ENCODE results near the gene DUS1L.

The DUS1L gene

DNA sequence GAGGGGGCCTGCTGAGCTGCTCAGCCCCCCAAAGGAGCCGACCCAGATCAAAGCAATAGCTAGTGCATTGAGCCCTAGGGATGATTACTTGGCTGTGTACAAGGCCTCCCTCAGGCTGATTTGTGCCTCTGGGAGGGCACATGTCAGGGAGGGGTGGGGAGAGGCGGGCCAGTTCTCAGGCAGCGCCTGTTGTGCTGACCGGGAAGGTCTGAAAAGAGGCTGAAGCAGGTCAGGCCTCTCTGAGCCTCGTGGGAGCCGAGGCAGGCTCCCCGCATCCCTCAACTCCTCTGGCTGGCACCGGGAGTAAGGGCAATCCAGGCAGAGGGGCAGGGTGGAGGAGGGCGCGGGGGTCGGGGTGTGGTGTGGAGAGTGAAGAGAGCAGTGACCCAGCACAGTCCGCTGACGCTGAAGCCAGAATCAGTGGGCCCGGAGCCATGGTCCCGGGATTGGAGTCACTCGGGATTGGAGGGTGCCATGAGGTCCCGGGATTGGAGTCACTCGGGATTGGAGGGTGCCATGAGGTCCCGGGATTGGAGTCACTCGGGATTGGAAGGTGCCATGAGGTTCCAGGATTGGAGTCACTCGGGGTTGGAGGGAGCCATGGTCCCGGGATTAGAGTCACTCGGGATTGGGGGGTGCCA is 31.1 kb downstream of the DUS1L start:
- Mint-ChIP-seq H3K36me3 (ENCODE audit: low read depth) (peaks cover 24% of the 10 kb centered on the region), H3K27me3 (peaks cover 27% of the 10 kb centered on the region), H3K9me3 (no peaks in the 10 kb centered on the region), H3K27ac (no peak overlapping the region), H3K4me1 (ENCODE audit: low read depth) (peaks cover 50% of the 10 kb centered on the region), H3K4me3 (no peak overlapping the region)
- intact Hi-C loops (cut with micrococcal nuclease): loop anchor here (10.0 kb wide), 1 partner anchor 70 kb away; no protein-coding TSS in a partner anchor

DNA sequence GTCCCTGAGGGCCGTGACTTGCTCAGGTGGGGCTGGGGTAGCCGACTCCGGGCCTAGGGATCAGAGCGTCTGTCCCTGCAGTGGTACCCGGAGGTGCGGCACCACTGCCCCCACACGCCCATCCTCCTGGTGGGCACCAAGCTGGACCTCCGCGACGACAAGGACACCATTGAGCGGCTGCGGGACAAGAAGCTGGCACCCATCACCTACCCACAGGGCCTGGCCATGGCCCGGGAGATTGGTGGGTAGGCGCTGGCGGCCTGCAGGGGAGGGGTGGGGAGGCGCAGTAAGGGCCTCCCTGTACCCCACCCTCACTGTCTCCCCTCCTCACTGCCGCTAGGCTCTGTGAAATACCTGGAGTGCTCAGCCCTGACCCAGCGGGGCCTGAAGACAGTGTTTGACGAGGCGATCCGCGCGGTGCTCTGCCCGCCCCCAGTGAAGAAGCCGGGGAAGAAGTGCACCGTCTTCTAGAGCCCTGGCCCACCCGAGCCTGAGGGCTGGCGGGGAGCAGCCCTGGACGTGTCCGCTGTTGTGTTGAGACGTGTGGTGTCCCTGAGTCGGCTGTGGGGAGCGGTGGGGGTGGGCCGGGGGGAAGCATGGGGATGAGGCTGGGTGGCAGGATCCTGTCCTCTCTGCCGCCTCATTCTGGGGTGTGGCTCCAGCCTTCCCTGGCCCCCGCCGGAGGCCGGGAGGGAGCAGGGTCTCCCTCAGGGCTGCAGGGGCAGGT is 32.1 kb downstream of the DUS1L start:
- peaks cover 34% of the 10 kb centered on the region for H3K36me3 Mint-ChIP-seq (ENCODE audit: low read depth)
- no peak overlapping the region for H3K4me3 Mint-ChIP-seq
- H3K4me1 Mint-ChIP-seq (ENCODE audit: low read depth): peaks cover 43% of the 10 kb centered on the region
- no peak overlapping the region for H3K27ac Mint-ChIP-seq
- H3K9me3 Mint-ChIP-seq: no peaks in the 10 kb centered on the region
- H3K27me3 Mint-ChIP-seq: peaks cover 29% of the 10 kb centered on the region
- intact Hi-C loops (cut with micrococcal nuclease): loop anchor here (10.0 kb wide), 1 partner anchor 71 kb away; no protein-coding TSS in a partner anchor

DNA sequence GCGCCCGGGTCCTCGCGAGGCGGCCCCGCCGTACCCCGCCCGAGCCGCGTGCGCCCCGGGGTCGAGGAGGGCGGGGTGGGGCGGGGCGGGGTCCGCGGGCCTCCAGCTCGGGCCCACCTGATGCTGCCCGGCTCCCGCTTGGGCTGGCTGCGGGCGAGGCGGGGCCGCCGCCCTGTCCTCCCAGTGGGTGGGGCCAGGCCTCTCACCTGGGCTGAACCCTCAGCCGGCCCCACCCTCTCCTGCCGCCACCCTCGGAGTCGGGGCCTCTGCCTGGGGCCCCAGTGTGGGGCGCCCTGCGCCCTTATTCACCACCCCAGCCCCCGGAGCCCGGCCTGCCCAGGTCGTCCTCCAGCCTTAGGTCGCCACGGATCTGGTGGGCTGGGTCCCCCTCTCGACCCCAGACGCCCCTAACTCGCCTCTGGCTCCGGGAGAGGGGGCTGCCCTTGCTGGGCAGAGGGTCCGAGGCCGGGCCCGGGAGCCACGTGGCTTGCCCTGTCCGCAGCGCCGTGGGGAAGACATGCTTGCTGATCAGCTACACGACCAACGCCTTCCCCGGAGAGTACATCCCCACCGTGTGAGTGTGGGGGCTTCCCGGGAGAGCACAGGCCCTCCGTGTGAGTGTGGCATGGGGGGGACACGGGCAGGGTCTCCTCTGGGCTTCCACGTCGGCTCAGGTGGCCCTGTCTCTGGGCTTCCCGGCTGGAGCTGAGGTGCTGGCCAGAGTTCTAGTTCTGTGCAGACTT is 33.5 kb downstream of the DUS1L start:
- Mint-ChIP-seq H3K27me3 (peaks cover 29% of the 10 kb centered on the region), H3K27ac (no peak overlapping the region), H3K9me3 (no peaks in the 10 kb centered on the region), H3K4me3 (peak overlapping the region; percentile 54), H3K36me3 (ENCODE audit: low read depth) (peaks cover 49% of the 10 kb centered on the region), H3K4me1 (ENCODE audit: low read depth) (peaks cover 33% of the 10 kb centered on the region)
- intact Hi-C loops (cut with micrococcal nuclease): loop anchor here (10.0 kb wide), 1 partner anchor 73 kb away; no protein-coding TSS in a partner anchor

- Mint-ChIP-seq H3K36me3 (ENCODE audit: low read depth) (peaks cover 55% of the 10 kb centered on the region), H3K27me3 (peaks cover 29% of the 10 kb centered on the region), H3K27ac (peak within 1 kb of the TSS; percentile 49), H3K4me1 (ENCODE audit: low read depth) (peaks cover 30% of the 10 kb centered on the region), H3K4me3 (peak within 1 kb of the TSS; percentile 85), H3K9me3 (no peaks in the 10 kb centered on the region)
- intact Hi-C loops (cut with micrococcal nuclease): loop anchor here (10.0 kb wide), 1 partner anchor 73 kb away; no protein-coding TSS in a partner anchor
Measured at GRCh38 chr17:82031303-82031884, 34.2 kb downstream of the DUS1L start, which contains the start of gene RAC3. Gene RAC3 (plus strand): TSS chr17:82031678. CDS start chr17:82031762, 84 bp downstream.

DNA sequence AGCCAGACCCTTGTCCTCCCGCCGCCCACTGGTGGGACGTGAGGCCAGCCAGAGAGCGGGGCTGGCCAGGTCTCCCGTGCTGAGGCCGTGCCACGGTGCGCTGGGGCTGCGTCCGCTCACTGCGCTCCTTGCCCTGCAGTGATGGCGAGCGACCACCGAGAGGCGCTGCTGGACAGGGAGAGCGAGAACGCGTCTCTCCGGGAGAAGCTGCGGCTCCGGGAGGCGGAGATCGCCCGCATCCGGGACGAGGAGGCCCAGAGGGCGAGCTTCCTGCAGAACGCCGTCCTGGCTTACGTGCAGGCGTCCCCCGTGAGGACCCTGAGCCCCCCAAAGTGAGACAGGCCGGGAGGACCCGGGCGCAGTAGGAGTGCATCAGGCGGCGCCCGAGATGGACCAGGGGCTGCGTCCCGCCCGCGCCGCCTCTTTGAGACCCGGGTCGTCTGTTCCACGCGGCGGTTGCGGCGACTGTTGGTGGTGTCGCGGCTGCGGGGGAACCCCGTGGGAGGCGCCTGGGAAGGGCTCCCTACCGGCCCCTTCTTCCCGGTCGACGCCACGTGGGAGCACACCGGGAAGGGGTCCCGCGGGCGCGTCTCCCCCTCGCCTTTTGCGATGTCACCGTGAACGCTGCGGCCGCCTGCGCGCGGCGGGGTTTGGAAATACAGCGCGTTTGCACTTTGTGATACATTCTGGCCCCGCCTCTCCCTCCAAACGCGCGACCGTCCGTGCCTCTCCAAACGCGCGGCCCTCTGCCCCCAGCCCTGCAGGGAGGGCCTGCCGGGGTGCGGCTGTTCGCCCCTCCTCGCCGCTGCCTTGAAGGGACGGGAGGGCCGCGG is 34.9 kb downstream of the DUS1L start:
- H3K27ac Mint-ChIP-seq: peak overlapping the region; percentile 49
- peaks cover 29% of the 10 kb centered on the region for H3K4me1 Mint-ChIP-seq (ENCODE audit: low read depth)
- intact Hi-C loops (cut with micrococcal nuclease): loop anchor here (1.0 to 10.0 kb wide), 2 partner anchors 74 to 124 kb away; no protein-coding TSS in a partner anchor
- no peaks in the 10 kb centered on the region for H3K9me3 Mint-ChIP-seq
- H3K36me3 Mint-ChIP-seq (ENCODE audit: low read depth): peaks cover 56% of the 10 kb centered on the region
- peak overlapping the region; percentile 85 for H3K4me3 Mint-ChIP-seq
- peaks cover 29% of the 10 kb centered on the region for H3K27me3 Mint-ChIP-seq

- Mint-ChIP-seq H3K27me3 (peaks cover 27% of the 10 kb centered on the region), H3K36me3 (ENCODE audit: low read depth) (peaks cover 50% of the 10 kb centered on the region), H3K4me3 (no peak overlapping the region), H3K4me1 (ENCODE audit: low read depth) (peaks cover 22% of the 10 kb centered on the region), H3K9me3 (no peaks in the 10 kb centered on the region), H3K27ac (peak overlapping the region; percentile 49)
- intact Hi-C loops (cut with micrococcal nuclease): loop anchor here (1.0 to 10.0 kb wide), 2 partner anchors 75 to 124 kb away; no protein-coding TSS in a partner anchor
Measured at GRCh38 chr17:82029990-82030469, 35.6 kb downstream of the DUS1L start.

- Mint-ChIP-seq H3K9me3 (no peaks in the 10 kb centered on the region), H3K27ac (no peak overlapping the region), H3K4me3 (no peak overlapping the region), H3K36me3 (ENCODE audit: low read depth) (peaks cover 43% of the 10 kb centered on the region), H3K4me1 (ENCODE audit: low read depth) (peaks cover 21% of the 10 kb centered on the region), H3K27me3 (peaks cover 27% of the 10 kb centered on the region)
- intact Hi-C loops (cut with micrococcal nuclease): no loop called here
Measured at GRCh38 chr17:82029391-82029790, 36.2 kb downstream of the DUS1L start.

GRCh38 chr17:82028966-82029365 is 36.6 kb downstream of the DUS1L start:
- no peaks in the 10 kb centered on the region for H3K9me3 Mint-ChIP-seq
- H3K27ac Mint-ChIP-seq: no peak overlapping the region
- intact Hi-C loops (cut with micrococcal nuclease): no loop called here
- H3K4me3 Mint-ChIP-seq: no peak overlapping the region
- H3K36me3 Mint-ChIP-seq (ENCODE audit: low read depth): peaks cover 42% of the 10 kb centered on the region
- H3K4me1 Mint-ChIP-seq (ENCODE audit: low read depth): peaks cover 25% of the 10 kb centered on the region
- peaks cover 27% of the 10 kb centered on the region for H3K27me3 Mint-ChIP-seq

DNA sequence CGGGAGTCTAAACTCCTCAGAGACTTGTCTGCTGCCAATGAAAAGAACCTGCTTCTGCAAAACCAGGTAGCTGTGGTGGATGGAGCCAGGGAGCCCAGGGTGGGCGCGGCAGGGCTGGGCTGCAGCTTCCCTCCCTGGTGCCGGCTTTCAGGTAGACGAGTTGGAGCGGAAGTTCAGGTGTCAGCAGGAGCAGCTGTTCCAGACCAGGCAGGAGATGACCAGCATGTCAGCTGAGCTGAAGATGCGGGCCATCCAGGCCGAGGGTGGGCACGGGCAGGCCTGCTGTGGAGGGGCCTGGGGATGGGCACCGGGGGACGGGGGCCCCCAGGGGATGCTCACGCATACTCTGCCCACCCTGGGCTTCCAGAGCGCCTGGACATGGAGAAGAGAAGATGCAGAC is 37.4 kb downstream of the DUS1L start:
- H3K27me3 Mint-ChIP-seq: peaks cover 23% of the 10 kb centered on the region
- no peak overlapping the region for H3K27ac Mint-ChIP-seq
- intact Hi-C loops (cut with micrococcal nuclease): no loop called here
- no peak overlapping the region for H3K4me3 Mint-ChIP-seq
- H3K9me3 Mint-ChIP-seq: no peaks in the 10 kb centered on the region
- H3K36me3 Mint-ChIP-seq (ENCODE audit: low read depth): peaks cover 42% of the 10 kb centered on the region
- peaks cover 31% of the 10 kb centered on the region for H3K4me1 Mint-ChIP-seq (ENCODE audit: low read depth)

DNA sequence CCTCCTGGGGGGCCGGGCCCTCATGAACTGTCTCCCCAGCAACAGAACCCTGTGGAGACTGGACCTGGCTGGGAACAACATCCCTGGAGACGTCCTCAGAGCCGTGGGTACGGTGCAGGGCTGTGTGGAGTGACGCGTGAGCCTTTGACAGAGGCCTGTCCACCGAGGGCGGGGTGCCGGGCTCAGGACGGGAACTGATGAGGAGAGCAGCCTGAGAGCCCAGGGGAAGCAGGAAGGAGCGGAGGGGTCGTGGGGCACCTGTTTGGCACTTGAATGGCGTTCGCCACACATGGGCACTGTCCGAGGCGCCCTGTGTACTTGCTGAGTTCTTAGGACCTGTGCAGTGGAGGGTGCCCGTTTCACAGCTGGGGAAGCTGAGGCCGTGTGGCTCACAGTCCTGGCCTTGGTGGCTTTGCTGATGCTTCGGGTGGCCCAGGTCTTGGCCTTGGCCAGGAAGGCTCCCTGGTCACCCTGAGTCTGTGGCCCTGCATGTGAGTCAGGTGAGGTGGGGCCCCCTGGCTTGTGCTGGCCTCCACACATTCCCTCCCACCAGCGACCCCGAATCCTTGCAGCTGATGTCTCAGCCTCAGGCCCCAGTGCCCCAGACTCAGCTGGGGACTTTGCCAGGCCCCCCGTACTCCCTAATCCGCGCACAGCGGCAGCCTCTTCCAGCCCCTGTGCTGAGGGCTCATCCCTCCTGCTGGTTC is 40.0 kb downstream of the DUS1L start:
- H3K36me3 Mint-ChIP-seq (ENCODE audit: low read depth): peaks cover 53% of the 10 kb centered on the region
- H3K27ac Mint-ChIP-seq: no peak overlapping the region
- no peaks in the 10 kb centered on the region for H3K9me3 Mint-ChIP-seq
- H3K4me1 Mint-ChIP-seq (ENCODE audit: low read depth): peaks cover 44% of the 10 kb centered on the region
- no peak overlapping the region for H3K4me3 Mint-ChIP-seq
- peaks cover 9% of the 10 kb centered on the region for H3K27me3 Mint-ChIP-seq
- intact Hi-C loops (cut with micrococcal nuclease): no loop called here

GRCh38 chr17:82024859-82025258 is 40.7 kb downstream of the DUS1L start:
- H3K9me3 Mint-ChIP-seq: no peaks in the 10 kb centered on the region
- no peak overlapping the region for H3K4me3 Mint-ChIP-seq
- peaks cover 59% of the 10 kb centered on the region for H3K36me3 Mint-ChIP-seq (ENCODE audit: low read depth)
- intact Hi-C loops (cut with micrococcal nuclease): no loop called here
- H3K4me1 Mint-ChIP-seq (ENCODE audit: low read depth): peaks cover 47% of the 10 kb centered on the region
- H3K27me3 Mint-ChIP-seq: peaks cover 5% of the 10 kb centered on the region
- no peak overlapping the region for H3K27ac Mint-ChIP-seq

DNA sequence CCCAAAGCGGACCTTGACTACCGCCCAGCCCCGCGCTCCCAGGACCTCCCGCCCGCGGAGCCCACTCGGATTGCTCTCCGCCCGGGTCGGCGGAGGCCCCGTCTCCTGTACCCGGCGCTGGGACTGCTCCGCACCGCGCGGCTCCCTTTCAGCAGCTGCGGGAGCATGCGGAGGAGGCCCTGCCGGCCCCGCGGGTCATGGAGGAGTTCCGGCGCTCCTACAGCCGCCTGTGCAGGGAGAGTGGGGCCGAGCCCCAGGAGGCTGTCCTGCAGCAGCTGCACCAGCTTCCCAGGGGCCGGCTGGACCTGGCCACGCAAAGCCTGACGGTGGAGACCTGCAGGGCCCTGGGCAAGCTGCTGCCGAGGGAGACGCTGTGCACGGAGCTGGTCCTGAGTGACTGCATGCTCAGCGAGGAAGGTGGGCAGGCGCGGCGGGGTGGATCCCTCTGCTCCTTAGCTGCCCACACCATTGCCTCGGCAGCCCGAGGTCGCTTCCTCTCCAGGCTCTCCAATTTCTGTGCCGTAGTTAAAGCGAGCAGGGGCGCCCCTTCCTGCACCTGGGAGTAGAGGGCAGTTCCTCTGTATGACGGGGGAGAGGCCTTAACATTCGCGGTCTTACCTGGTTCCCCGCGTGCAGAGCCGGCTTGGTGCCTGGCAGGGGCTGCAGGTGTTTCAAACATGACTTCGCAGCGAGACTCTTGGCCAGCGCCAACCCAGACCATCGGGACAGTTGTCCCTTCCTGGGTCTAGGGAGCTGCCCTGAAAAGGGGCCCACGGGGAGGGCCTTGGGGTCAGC is 42.0 kb downstream of the DUS1L start:
- peaks cover 54% of the 10 kb centered on the region for H3K36me3 Mint-ChIP-seq (ENCODE audit: low read depth)
- peaks cover 41% of the 10 kb centered on the region for H3K4me1 Mint-ChIP-seq (ENCODE audit: low read depth)
- H3K27me3 Mint-ChIP-seq: no peaks in the 10 kb centered on the region
- H3K27ac Mint-ChIP-seq: peak overlapping the region; percentile 63
- intact Hi-C loops (cut with micrococcal nuclease): no loop called here
- H3K9me3 Mint-ChIP-seq: no peaks in the 10 kb centered on the region
- peak overlapping the region; percentile 84 for H3K4me3 Mint-ChIP-seq
